GM18519 (cell line): ENCODE measurements around the gene INSYN2B.

ENCODE experiments used
- ATAC-seq: cut with Tn5 transposase; IDR thresholded peaks from one replicate; pipeline ENCODE4 v1.9.1; 2021; ENCODE audit warnings: mild to moderate bottlenecking, moderate library complexity; ENCODE audit not compliant: unreplicated experiment, low FRiP score

Gene INSYN2B

DNA sequence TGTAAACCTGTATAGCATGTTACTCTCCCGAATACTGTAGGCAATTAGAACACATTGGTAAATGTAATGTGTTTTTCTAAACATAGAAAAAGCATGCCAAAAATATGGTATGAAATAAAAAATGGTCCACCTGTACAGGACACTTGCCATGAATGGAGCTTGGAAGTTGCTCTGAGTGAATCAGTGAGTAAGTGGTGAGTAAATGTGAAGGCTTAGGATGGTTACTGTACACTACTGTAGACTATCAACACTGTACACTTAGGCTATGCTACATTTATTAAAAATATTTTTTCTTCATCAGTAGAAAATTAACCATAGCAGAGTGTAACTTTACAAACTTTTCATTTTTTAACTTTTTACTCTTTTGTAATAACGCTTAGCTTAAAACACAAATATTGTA is 41.9 kb downstream of the INSYN2B start:
- no peak for ATAC-seq

DNA sequence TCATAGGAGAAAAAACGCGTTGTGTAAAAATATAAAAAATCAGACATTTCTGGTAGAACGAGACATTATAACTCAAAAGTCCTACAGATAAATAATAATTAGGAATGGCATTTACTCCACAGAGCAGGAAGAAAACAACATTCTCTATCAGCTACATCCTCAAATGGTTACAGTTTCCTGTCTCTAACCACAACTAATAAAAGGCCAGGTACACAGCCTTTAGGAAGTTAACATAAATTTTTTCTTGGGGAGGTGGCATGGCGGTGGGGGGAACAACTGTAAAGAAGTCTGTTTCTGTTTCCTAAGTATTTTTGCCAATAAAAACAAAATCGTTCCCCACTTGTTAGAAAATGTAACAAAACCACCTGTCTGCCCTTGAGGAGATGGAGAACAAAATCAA is 44.5 kb downstream of the INSYN2B start:
- no peak for ATAC-seq

DNA sequence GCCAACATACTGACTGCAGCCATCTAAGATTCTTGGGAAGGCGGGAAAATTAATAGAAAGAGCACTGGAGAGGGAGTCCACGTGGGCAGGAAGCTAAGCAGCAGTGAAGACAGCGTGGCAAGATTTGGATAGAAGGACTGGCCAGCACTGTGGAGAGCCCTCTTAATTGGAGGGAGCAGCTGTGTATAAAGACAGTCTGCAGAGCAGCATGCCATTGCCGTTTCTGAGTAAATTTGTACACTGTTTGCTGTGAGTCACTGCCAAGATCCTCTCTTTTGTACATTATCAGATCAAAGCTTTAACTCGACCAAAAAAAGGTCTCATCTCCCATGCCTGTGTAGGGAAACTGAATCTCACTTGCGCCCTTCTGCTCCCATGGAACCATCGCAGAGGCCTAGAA is 45.3 kb downstream of the INSYN2B start:
- no peak for ATAC-seq

DNA sequence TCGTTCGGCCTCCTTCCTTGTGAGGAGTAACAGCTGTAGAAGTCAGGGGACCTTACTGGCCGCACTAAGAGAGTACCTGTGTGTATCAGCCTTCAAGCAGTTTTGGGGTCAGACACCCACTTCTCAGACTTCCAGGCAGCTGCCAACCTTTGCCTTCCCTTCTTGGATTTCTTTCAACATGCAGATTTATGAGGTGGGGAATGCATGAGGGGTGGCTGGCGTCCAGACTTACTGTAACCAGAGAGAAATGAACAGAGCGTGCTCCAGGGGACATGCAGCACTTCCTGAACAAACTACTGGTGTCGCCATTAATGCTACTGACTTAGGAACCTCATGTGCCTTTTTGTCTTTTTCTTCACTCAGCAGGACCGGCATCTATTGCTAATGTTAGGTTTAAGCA is 46.7 kb downstream of the INSYN2B start:
- ATAC-seq: no peak

DNA sequence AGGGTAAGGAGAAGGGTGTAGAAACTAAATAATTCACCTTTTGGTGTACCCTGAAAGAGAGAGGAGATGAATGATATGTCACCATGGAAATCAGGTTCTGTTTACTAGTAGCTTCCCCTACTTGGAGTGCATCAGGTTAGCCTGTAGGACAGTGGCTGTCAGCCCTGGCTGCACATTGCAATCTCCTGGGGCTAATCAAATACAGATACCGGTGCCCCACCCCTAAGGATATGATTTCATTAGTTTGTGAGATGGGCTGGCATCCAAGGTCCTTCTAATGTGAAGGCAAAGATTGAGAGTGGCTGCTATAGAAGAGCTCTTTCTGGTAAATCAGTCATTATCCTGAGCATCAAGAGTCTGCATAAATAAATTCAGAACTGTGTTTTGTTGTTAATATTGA is 47.2 kb downstream of the INSYN2B start:
- no peak for ATAC-seq

DNA sequence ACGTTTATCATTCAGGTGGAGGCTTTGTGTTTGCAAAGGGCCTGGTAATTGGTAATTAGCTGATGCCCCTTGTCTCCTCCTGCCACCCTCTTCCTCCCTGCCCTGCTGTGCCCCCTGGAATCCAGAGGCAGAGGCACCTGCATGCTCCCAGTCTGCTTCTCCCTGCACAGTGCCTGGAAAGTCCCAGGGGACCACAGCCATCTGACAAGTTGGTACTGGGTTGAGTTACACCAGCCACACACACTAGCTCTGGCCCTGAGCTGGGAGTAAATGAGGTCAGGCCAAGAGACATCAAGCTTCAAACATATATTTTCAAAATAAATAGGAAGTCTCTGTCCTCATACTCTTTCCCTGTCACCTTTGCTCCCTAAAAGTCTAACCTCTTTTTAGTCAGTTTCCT is 56.3 kb downstream of the INSYN2B start:
- ATAC-seq: no peak

DNA sequence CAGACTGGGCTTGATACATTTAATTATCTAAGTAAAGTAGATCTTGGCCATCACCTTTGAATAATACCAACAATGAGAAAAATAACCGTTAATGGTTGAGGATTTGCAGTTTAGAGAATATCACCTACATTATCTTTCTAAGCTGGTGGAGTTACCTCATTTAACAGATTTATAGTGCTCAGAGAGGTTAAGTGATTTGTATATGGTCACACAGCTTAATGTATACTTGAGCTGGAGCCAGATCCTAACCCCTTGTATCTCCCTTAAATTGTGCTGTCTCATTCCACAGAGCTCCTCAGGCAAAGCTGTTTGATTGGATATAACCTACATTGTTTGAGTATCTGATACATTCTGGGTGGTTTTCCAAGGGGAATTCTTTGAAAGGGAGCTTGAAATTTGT is 57.8 kb downstream of the INSYN2B start:
- ATAC-seq: no peak

DNA sequence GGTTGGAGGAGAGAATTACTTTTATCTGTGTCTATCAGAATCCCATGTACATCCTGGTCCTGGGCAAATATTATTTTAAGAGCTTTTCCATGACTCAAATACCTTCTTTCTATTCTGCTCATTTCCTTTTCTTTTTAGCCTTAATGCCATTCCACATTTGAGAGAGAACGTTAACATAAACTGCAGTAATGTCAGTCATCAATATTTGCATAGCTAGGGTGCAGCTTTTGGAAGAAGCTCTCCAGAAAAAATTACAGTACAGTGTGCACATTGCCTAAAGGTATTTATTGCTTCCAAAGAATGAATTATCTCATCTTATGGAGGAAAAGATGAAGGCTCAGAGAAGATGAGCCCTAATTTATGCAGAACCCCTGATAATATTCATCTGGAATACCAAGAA is 58.3 kb downstream of the INSYN2B start:
- ATAC-seq: no peak

DNA sequence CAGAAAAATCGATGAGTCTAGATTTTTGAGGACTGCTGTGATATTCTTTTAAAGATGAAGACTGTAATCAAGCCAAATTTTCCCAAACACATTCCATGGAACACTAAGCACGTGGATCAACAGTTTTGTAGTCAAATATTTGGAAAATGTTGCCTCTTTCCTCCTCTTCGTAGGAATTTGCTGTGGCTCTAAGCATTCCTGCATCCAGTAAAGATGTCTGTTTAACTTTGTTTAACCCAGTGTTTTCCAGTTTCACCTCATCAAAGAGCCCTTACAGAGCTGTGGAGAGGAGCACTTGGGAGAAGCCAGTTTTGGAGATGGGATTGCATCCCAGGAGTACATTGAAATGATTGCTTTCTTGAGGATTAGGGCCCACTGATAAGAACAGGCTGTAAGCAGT is 58.9 kb downstream of the INSYN2B start:
- ATAC-seq: no peak

DNA sequence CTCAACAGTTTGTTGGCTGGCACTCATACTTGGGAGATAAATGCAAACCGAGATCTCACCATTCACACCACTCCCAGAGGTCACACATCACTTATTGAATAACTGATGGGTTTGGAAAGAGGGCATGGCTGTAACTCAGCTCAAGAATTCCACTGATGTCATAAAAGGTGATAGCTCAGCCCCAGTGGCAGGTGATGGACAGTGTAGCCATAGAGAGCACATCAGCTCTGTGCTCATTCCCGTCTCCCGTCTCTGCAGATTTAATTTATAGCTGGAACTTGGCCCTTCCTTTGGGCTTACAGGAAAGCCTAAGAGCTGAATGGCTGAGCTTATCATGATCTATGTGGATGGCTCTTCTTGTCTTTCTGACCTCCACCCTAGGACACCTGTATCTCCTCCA is 59.8 kb downstream of the INSYN2B start:
- no peak for ATAC-seq

DNA sequence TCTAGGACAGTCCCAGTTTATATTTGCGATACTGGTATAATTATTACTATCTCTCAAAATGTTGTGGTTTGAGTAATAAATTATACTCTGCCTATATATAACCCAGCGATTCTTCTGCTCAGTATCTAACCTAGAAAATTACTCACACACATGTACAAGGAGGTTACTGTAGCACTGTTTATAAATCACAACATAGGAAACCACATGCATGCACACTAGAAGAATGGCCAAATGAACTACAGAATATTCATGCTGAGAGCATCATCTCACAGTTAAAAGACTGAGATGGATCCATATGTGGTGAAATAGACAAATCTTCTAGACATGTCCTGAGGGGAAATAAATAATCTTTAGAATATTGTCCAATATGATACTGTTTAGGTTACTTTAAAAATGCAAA is 62.1 kb downstream of the INSYN2B start:
- ATAC-seq: no peak

DNA sequence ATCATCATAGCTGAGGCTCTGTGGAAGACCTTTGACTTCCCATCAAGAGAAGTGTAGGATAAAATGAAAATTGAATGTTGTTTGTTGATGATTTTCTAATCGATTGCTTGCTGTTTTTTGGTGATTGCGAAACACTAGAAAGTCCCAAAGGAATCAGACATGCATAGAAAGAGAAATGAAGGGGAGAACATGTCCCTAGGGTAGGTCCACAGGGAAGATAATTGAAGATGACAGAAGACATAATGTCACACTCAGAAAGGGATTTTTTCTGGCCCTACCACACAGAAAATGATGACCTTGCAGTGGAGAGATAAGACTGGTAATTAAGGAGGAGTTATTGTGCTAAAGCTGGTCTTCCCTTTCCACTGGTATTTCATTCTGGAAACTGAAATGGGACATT is 62.8 kb downstream of the INSYN2B start:
- no peak for ATAC-seq

DNA sequence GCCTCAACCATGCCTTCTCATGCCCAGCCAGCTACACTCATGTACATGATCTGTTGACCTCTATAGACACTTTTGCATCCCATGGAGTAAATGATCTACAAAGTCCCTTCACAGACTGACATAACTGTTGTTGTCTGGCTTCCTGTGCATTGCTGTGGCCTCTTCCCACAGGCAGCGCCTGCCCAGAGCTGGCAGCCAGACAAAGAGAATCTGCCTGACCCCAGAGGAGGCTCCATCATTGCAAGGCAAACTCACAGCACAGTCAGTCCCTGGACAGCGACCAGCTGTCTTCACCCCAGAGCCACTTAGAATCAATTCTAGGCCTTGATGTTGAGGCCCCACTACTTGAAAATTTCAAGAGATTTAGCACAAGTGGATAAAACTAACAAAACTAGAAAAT is 65.5 kb downstream of the INSYN2B start:
- ATAC-seq: no peak

DNA sequence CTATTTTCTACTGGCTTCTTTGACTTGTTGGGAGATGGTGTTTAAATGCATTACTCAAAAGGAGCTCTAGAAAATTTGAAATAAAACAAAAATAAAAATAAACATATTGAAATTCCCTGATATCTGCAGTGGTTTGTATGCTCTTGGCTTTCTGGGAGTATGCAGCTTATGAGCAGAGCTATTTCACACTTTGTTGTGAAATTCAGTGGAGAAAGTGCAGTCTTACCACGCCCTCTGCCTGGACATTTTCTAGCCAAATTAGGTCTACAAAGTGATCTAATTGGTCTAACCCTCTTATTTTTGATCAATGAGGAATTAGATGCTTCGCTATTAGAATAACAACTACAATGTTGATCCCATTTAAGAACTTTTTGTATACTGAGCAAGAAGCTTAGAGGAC is 66.8 kb downstream of the INSYN2B start:
- no peak for ATAC-seq

DNA sequence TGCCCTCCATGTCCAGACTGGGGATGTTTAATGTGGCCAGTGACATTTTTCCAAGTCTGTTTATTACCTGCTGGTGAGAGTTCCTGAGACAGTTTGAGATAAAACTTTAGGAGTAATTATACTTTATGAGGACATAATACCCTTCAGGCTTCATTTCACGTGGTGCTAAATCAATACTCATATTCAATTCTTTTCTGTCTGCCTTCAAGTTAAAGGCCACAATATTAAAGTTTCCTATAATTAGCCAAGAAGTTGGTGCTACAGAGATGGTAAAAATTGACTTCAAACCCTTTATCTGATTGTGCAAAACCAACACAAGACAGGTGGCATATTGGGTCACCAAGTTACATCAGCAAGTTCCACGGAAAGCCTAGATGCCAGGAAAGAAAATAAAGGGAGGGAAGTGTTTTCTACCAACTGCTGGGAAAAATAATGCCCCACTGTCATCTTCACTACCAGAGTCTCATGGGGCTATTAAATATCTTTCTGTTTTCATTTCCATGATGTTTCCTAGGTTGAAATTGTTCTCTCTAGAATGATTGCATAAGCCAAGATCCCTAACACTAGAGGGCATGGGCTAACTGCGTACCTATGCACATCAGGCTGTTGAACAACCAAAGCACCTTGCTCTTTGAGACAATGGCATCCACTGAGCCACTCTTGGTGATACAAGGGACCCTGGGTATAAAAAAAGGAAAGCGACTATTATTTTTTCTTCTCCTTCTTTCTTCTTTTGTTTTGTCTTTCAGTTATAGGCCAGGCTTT is 68.7 kb downstream of the INSYN2B start:
- ATAC-seq: no peak

DNA sequence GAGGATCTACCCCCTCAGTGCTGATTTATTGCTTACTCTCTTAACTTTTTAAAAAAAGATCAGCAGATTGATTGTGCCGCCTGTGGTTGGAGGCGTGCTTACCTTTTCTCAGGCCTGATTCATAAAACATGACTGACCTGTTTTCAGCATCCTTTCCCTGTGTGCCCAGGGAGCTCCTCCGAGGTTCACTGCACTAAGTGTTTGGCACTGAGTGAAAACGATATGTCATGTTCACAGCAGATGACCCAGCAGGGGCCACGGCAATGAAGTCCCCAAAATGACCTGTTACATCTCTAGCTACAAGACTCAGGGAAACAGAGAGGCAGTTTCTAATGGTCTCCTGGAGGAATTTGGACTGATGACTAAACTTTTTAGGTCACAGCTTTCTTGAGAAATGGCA is 69.9 kb downstream of the INSYN2B start:
- ATAC-seq: no peak

DNA sequence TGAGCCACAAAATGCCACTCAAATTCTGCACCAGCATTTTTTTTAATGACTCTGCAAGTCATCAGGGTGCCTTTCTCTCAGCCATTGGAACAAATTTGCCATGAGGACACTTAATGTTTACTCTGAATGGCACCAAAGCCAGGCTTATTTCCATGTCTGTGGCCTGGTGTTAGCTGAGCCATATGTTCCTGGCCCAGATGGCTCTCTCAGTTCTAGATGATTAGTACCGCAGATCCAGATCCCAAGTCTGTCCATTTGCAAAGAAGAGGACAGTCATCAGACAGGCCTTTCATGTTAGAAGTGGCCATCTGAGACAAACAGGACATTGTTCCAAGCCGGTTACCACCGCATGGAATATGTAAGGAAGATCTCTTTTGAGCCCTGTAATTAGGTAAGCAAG is 70.3 kb downstream of the INSYN2B start:
- ATAC-seq: no peak

DNA sequence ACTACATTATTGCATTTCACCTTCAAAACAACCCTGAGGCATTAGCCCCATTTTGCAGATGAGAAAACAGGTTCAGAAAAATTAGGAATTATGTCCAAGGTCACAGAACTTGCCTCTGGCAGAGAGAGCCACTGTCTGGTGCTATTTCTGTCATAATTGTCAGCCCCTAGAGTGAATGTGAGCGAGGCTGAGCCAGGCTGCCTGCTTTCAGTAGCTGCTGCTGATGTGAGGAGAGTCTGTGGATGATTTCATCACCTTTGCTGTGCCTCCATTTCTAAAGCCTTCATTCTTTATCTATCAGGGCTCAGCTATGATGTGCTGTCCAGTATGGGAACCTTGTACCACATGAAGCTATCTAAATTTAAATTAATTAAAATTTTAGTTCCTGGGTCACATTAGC is 71.4 kb downstream of the INSYN2B start:
- no peak for ATAC-seq

DNA sequence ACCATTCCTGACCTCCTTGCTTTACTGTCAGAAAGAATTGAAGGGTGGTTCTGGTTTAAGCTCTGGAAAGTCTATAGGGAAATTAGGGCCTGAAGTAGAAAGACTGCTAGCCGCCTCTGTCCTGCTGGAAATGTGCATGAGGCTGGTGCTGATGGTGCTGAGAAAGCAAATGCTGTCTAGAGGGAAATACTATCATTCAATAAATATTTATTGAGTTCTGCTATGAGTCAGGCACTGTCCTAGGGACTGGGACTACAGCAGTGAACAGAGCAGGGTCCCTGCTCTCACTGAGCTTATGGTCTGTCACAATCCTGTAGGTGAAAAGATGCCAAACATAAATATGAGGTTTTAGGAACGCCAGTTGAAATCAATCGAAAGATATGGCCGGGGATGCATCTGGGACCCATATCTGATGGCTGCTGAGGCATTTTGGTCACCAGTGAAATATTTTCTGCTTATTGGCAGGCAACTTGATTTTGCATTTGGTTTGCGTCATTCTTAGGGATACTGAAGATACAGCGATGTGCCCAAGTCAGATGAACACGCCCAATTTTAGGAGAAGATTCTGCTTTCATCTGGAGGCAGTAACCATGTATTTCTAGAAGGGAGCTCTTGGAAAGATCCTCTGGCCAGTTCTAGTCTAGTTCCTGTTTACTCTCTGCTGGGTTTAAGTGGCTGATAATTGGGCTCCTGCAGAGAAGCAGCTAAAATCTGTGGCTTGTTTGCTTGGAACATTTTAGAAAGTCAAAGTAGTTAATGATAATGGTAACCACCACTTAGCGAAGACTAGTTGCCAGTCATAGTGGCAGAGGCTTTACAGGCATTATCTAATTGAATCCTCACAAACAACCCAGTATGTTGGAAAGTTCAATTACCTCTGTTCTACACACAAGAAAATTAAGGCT is 73.3 kb downstream of the INSYN2B start:
- no peak for ATAC-seq

DNA sequence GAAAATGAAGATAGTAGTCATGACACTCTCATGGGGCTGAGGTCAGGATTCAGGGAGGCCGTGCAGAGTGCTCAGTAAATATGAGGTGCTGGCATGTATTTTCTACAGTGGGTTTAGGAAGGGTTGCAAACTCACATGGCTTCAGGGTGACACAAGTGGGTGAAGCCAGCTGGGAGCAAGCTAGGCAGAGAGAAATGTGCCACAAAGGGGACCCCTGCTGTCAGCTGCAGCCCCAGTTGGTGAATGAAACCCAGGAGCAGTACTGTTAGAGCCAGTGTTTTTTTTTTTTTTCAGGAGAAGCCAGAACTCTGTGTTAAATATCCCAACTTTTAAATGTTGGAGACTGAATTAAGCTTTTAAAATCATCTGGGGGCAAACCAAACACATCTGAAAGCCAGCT is 75.3 kb downstream of the INSYN2B start:
- ATAC-seq: no peak

DNA sequence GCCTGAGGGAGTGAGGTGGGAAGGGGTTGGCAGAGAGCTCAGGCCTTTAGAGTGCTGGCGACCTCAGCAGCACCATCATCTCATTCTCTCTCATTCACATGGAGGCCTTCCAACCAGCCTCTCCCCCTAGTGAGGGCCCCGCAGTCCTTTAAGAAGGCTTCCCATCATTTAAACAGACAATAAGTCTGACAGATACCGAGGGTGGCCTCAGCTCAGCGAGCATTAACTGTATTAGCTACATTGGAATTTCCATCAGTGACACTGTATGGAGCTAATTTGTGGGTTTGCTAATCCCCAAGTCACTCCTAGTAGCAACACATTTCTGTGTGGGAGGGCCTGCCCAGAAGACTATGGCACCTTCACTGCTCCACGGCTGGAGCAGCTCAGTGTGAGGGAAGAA is 75.8 kb downstream of the INSYN2B start:
- no peak for ATAC-seq

DNA sequence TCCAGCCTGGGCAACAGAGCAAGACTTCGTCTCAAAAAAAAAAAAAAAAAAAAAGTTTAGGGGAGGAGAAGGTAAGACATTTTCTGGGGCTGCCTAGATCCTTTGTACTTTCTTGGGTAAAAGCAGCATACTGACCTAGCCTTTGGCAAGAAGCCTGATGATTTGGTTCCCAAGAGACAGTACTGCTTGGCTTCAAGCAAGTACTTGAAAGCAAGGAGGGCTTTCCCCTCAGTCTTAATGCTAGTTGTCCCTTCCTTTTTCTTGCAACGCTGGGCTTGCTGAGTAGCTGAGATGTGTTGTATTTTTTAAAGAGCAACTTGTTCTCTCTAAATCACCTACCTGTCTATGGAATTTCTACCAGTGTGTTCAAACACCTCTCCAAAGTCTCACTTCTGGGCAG is 76.2 kb downstream of the INSYN2B start:
- no peak for ATAC-seq
